Measurements from ENCODE around the gene RABL2B.
A peak's percentile ranks its signal among the peaks of the same experiment; 100 is the strongest.

RABL2B gene

DNA sequence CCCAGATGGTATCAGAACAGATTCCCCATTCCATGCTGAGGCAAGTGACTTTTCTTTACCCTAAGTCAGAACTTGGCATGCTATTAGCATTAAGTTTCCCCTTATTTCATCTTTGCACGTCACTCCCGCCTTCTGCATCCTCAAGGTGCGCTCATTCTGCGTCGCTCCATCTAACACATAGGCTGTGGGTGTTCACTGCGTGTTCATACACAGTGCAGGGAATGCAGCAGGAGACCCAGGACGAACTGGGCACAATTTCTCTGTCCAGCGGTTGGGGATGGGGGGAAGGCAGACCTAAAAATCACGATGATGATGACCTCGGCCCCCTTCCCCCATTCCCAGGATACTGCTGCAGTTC lies 65.1 kb downstream of the RABL2B start:
- no peak overlapping the region for H3K4me3 ChIP-seq (ENCODE audit: low read depth, low read length)
- DNase-seq (ENCODE audit: low read depth): no peak
- TF ChIP-seq, protein P1, sequence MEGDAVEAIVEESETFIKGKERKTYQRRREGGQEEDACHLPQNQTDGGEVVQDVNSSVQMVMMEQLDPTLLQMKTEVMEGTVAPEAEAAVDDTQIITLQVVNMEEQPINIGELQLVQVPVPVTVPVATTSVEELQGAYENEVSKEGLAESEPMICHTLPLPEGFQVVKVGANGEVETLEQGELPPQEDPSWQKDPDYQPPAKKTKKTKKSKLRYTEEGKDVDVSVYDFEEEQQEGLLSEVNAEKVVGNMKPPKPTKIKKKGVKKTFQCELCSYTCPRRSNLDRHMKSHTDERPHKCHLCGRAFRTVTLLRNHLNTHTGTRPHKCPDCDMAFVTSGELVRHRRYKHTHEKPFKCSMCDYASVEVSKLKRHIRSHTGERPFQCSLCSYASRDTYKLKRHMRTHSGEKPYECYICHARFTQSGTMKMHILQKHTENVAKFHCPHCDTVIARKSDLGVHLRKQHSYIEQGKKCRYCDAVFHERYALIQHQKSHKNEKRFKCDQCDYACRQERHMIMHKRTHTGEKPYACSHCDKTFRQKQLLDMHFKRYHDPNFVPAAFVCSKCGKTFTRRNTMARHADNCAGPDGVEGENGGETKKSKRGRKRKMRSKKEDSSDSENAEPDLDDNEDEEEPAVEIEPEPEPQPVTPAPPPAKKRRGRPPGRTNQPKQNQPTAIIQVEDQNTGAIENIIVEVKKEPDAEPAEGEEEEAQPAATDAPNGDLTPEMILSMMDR (IDR thresholded peaks at IDR 0.05; ENCODE audit: low read depth, low read length, missing control alignments): no peak

DNA sequence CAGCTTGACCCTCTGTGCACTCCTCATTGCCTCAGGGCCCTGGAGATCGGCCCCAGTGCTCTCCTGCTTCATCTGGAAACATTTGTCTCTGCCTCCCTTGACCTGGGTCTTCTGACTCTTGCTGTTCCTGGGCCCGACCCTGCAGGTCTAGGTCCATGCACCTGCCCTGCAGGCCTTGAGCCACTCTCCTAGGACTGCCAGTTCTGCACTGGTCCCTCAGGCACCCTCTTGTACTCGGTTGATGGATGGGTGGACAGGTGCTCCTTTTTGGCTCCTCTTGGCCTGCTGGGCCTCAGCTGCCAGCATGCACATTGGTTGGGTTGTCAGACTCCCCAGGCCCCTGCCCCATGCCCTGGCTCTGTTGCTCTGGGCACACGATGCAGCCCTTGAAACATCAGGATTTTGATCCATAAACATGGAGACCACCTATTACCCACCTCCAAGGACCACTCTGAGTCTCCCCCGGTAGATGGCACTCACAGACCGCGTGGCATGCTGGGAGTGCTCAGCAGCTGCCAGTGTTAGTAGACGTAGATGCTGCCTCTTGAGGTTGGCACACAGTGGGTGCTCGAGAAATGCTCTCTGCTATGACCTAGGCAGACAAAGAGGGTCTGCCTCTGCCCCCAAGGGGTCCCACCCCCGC lies 65.6 kb downstream of the RABL2B start:
- TF ChIP-seq, protein P1 (IDR thresholded peaks at IDR 0.05; ENCODE audit: low read depth, low read length, missing control alignments): peak; percentile 30
- DNase-seq (ENCODE audit: low read depth): no peak
- H3K4me3 ChIP-seq (ENCODE audit: low read depth, low read length): no peak overlapping the region

All from GM12864 (cell line).